H1 (cell line): ENCODE results near the gene PITPNM1. TPM values are rescaled to one million over a fixed set of nuclear protein-coding genes. Genes with fewer than 3 reads are reported as not detected.

Source experiments
- BCL11A ChIP-seq, 2 experiments: IDR thresholded peaks; one replicate each; pipeline ENCODE4 v1.6.1; 2011; ENCODE audit warnings: low read depth in 2 of 2, low read length in 2 of 2, mild to moderate bottlenecking in 2 of 2
- EGR1 ChIP-seq: IDR thresholded peaks from 2 replicates; pipeline ENCODE4 v1.6.1; 2011; ENCODE audit warnings: low read depth, low read length, borderline replicate concordance
- HDAC2 ChIP-seq, 2 experiments: fragments of 300-600 bp in 1 of 2; sonication (generic) in 1 of 2; IDR thresholded peaks; 2 replicates each; pipeline ENCODE4 v1.6.1; 2011 to 2012; ENCODE audit warnings: low read depth in 2 of 2, low read length in 2 of 2, mild to moderate bottlenecking in 2 of 2, moderate library complexity in 2 of 2, borderline replicate concordance in 1 of 2, inconsistent platforms in 1 of 2
- POLR2A ChIP-seq, 2 experiments: IDR thresholded peaks; 1 replicate in 1 of 2; 2 replicates in 1 of 2; pipeline ENCODE4 v1.6.1; 2011; ENCODE audit warnings: low read depth in 2 of 2, low read length in 2 of 2, mild to moderate bottlenecking in 2 of 2; ENCODE audit errors: control extremely low read depth in 1 of 2
- SIN3A ChIP-seq, 2 experiments: IDR thresholded peaks in 1 of 2; conservative IDR thresholded peaks in 1 of 2; 2 replicates each; pipeline ENCODE4 v1.6.1; 2011 to 2012; ENCODE audit warnings: low read length in 2 of 2, improper control_type of control experiment in 1 of 2, low read depth in 1 of 2, mild to moderate bottlenecking in 1 of 2
- SRF ChIP-seq: IDR thresholded peaks from 2 replicates; pipeline ENCODE4 v1.6.1; 2011; ENCODE audit warnings: mild to moderate bottlenecking, low read depth, low read length, moderate library complexity
- polyA plus RNA-seq, 7 experiments: library from polyadenylated mRNA; depleted of rRNA in 3 of 7; stranded (reverse) in 5 of 7; unstranded in 2 of 7; fragments of >200 nt in 5 of 7; fragments of 200-250 nt in 2 of 7; gene quantifications; 1 replicate in 5 of 7; 2 replicates in 1 of 7; 4 replicates in 1 of 7; pipeline versions ENCODE4 v1.2.1 to v1.2.3, GENCODE V29; 2011 to 2013; ENCODE audit warnings: missing spikeins in 2 of 7, mixed read lengths in 2 of 7
- total RNA-seq: library from RNA; stranded (reverse); fragmentation: NEBNext Ultra II Directional; extraction: Animal tissue kit (Norgen Biotek cat#: 25700); gene quantifications from 2 replicates; pipeline ENCODE4 v1.2.1, GENCODE V29; 2021
- TF ChIP-seq, protein P1 (sequence below): fragments of 300-600 bp; sonication (generic); IDR thresholded peaks from 2 replicates; pipeline ENCODE4 v1.7.1; 2012; ENCODE audit warnings: low read length, moderate library complexity, mild to moderate bottlenecking, inconsistent platforms; ENCODE audit not compliant: insufficient replicate concordance
- TF ChIP-seq, protein P2 (sequence below): IDR thresholded peaks from 2 replicates; pipeline ENCODE4 v1.6.1; 2011; ENCODE audit warnings: low read depth, mild to moderate bottlenecking, low read length; ENCODE audit not compliant: insufficient read depth

The PITPNM1 gene
- total and polyA plus RNA-seq, 2 of the 8 experiments (the other 6 are each of a cell fraction or from before 2014, with no cell fraction given): 27.2 to 52.7 TPM

DNA sequence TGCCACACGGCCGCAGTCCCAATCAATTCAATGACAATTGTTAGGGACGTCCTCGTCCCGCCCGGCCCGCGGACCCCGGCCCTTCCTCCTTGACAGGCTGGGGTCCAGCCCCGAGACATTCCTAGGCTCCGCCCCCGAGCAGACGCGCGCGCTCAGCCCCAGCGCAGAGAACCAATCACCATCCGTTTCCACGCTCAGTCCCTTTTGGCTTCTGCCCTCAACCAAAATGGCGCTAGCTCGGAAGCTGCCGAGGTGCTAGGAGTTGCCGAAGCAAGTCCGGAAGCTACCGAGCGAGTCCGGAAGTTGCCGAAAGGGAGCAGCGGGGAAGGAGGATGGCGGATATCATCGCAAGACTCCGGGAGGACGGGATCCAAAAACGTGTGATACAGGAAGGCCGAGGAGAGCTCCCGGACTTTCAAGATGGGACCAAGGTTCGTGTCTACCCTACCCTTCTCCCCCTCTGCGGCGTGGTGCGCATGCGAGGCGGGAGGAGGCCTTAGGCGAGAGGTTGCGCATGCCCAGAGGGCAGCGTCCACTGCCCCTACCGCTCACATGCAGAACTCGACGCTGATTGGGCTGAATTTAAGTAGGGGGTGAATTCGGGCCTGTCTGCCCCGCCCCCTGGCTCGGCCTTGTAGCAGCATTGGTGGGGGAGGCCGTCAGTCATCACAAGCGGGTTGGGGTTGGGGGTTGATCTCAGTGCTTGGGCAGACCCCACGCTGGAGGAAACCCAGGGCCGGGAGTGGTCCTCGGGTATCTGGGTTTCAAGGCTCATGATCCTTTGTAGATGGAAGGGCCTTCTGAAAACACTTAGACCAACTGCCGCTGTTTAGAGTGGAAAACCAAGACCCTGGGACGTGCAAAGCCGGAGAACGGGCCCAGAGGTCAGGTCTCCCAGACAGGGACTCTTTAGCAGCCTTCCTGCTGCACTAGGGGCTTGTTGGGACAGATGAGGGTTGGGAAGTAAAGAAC lies 22.1 kb downstream of the PITPNM1 start, which contains the start of gene AIP (continued):
- TF ChIP-seq SIN3A (conservative IDR thresholded peaks at IDR 0.05 in 1 of 2, IDR thresholded peaks at IDR 0.05 in 1 of 2; ENCODE audit: low read depth in 1 of 2, low read length in 2 of 2) (peak in 1 of 2 experiments; percentile 56; a peak in 1 of 4 replicates), HDAC2 (IDR thresholded peaks at IDR 0.05; ENCODE audit: borderline replicate concordance in 1 of 2, low read depth in 2 of 2, low read length in 2 of 2) (0 out of 4 replicates have a peak, but pooled peaks of 1 of the 2 experiments have one; percentile 82), SRF (no peak), EGR1 (no peak), POLR2A (IDR thresholded peaks at IDR 0.05; ENCODE audit: control extremely low read depth in 1 of 2, low read depth in 2 of 2, low read length in 2 of 2) (peak in 1 of 2 experiments; percentile 64; a peak in 2 of 3 replicates), BCL11A (IDR thresholded peaks at IDR 0.05; ENCODE audit: low read depth in 2 of 2, low read length in 2 of 2) (no peak)
- TF ChIP-seq, protein P1, sequence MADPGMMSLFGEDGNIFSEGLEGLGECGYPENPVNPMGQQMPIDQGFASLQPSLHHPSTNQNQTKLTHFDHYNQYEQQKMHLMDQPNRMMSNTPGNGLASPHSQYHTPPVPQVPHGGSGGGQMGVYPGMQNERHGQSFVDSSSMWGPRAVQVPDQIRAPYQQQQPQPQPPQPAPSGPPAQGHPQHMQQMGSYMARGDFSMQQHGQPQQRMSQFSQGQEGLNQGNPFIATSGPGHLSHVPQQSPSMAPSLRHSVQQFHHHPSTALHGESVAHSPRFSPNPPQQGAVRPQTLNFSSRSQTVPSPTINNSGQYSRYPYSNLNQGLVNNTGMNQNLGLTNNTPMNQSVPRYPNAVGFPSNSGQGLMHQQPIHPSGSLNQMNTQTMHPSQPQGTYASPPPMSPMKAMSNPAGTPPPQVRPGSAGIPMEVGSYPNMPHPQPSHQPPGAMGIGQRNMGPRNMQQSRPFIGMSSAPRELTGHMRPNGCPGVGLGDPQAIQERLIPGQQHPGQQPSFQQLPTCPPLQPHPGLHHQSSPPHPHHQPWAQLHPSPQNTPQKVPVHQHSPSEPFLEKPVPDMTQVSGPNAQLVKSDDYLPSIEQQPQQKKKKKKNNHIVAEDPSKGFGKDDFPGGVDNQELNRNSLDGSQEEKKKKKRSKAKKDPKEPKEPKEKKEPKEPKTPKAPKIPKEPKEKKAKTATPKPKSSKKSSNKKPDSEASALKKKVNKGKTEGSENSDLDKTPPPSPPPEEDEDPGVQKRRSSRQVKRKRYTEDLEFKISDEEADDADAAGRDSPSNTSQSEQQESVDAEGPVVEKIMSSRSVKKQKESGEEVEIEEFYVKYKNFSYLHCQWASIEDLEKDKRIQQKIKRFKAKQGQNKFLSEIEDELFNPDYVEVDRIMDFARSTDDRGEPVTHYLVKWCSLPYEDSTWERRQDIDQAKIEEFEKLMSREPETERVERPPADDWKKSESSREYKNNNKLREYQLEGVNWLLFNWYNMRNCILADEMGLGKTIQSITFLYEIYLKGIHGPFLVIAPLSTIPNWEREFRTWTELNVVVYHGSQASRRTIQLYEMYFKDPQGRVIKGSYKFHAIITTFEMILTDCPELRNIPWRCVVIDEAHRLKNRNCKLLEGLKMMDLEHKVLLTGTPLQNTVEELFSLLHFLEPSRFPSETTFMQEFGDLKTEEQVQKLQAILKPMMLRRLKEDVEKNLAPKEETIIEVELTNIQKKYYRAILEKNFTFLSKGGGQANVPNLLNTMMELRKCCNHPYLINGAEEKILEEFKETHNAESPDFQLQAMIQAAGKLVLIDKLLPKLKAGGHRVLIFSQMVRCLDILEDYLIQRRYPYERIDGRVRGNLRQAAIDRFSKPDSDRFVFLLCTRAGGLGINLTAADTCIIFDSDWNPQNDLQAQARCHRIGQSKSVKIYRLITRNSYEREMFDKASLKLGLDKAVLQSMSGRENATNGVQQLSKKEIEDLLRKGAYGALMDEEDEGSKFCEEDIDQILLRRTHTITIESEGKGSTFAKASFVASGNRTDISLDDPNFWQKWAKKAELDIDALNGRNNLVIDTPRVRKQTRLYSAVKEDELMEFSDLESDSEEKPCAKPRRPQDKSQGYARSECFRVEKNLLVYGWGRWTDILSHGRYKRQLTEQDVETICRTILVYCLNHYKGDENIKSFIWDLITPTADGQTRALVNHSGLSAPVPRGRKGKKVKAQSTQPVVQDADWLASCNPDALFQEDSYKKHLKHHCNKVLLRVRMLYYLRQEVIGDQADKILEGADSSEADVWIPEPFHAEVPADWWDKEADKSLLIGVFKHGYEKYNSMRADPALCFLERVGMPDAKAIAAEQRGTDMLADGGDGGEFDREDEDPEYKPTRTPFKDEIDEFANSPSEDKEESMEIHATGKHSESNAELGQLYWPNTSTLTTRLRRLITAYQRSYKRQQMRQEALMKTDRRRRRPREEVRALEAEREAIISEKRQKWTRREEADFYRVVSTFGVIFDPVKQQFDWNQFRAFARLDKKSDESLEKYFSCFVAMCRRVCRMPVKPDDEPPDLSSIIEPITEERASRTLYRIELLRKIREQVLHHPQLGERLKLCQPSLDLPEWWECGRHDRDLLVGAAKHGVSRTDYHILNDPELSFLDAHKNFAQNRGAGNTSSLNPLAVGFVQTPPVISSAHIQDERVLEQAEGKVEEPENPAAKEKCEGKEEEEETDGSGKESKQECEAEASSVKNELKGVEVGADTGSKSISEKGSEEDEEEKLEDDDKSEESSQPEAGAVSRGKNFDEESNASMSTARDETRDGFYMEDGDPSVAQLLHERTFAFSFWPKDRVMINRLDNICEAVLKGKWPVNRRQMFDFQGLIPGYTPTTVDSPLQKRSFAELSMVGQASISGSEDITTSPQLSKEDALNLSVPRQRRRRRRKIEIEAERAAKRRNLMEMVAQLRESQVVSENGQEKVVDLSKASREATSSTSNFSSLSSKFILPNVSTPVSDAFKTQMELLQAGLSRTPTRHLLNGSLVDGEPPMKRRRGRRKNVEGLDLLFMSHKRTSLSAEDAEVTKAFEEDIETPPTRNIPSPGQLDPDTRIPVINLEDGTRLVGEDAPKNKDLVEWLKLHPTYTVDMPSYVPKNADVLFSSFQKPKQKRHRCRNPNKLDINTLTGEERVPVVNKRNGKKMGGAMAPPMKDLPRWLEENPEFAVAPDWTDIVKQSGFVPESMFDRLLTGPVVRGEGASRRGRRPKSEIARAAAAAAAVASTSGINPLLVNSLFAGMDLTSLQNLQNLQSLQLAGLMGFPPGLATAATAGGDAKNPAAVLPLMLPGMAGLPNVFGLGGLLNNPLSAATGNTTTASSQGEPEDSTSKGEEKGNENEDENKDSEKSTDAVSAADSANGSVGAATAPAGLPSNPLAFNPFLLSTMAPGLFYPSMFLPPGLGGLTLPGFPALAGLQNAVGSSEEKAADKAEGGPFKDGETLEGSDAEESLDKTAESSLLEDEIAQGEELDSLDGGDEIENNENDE: no peak
- TF ChIP-seq, protein P2, sequence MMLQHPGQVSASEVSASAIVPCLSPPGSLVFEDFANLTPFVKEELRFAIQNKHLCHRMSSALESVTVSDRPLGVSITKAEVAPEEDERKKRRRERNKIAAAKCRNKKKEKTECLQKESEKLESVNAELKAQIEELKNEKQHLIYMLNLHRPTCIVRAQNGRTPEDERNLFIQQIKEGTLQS: no peak
